IPS DF 6.9 (cell line): ENCODE results near the gene B4GALNT1.
A peak's percentile ranks its signal among the peaks of the same experiment; 100 is the strongest.
"Not testable (repeated sequence)": the region's sequence is repeated elsewhere in the genome, so short reads cannot be mapped to it uniquely, and the experiment has no call there.

ENCODE experiments used
- DNase-seq: peaks from one replicate; pipeline ENCODE4 v3.0.0-alpha.2; 2013; ENCODE audit warnings: low read depth, low spot score
- H3K27ac ChIP-seq: one replicate; pipeline ENCODE4 v1.5.1; 2013; ENCODE audit warnings: low read length, control low read depth
- H3K27me3 ChIP-seq: 2 replicates; pipeline ENCODE4 v1.6.1; 2013; ENCODE audit warnings: mild to moderate bottlenecking, low read length; ENCODE audit not compliant: control insufficient read depth, insufficient read depth
- H3K36me3 ChIP-seq: 2 replicates; pipeline ENCODE4 v1.6.1; 2013; ENCODE audit warnings: low read length; ENCODE audit not compliant: control insufficient read depth, insufficient read depth
- H3K4me1 ChIP-seq: 2 replicates; pipeline ENCODE4 v1.6.1; 2013; ENCODE audit warnings: low read length; ENCODE audit not compliant: control insufficient read depth, insufficient read depth
- H3K4me3 ChIP-seq: 2 replicates; pipeline ENCODE4 v1.5.1; 2013; ENCODE audit warnings: mild to moderate bottlenecking, low read length
- H3K9me3 ChIP-seq: 2 replicates; pipeline ENCODE4 v1.6.1; 2013; ENCODE audit warnings: low read length, inconsistent platforms; ENCODE audit not compliant: control insufficient read depth, insufficient read depth
- WGBS: extraction: QIAGEN DNeasy Blood & Tissue Kit; methylation state at CpG from one replicate; pipeline ENCODE4 v1.1.7; 2013; ENCODE audit warnings: mixed read lengths, missing lambda C conversion rate; ENCODE audit not compliant: insufficient read length, insufficient coverage; 5-methylcytosine and 5-hydroxymethylcytosine counted together

The B4GALNT1 gene

GRCh38 chr12:57592551-57593165 is 40.3 kb downstream of the B4GALNT1 start:
- Histone ChIP-seq H3K4me3 (no peak overlapping the region), H3K4me1 (peaks cover 2% of the 10 kb centered on the region), H3K27ac (no peak overlapping the region), H3K9me3 (no peaks in the 10 kb centered on the region), H3K36me3 (no peaks in the 10 kb centered on the region), H3K27me3 (no peaks in the 10 kb centered on the region; the same call in 1 of the 2 replicates)
- no CpG with 5 or more reads among the region's 2 CpGs for WGBS
- DNase-seq: no peak

DNA sequence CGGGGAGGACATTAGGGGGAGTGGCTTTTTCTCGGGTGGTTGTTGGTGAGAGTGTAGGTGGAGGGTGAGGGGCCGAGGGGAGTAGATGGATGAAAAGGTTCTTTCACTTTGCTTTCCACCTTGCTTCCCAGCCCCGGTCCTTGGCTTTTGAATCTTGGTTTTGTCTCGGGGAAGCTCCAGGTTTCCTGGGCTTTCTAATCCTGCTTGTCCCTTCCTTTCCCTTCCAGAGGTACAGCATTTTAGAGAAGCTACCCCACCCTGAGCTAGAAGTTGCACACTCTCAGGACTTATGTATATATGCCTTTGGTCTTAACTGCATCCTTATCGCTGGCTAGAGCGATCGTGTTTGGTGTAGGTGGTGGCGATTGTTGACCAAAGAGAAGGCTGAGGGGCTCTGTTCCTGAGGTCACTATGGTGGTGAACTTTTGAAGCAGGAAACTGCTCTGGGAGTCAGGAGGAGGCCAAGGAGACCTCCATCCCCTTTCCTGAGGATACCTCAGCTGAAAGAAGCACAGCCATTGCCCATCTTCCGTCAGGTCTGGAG is 41.1 kb downstream of the B4GALNT1 start:
- whole genome bisulfite sequencing: no CpG with 5 or more reads among the region's 10 CpGs
- Histone ChIP-seq H3K27me3 (no peaks in the 10 kb centered on the region; the same call in 1 of the 2 replicates), H3K27ac (no peak overlapping the region), H3K4me3 (peak overlapping the region; percentile 89; the same call in 1 of the 2 replicates), H3K9me3 (no peaks in the 10 kb centered on the region), H3K4me1 (peaks cover 2% of the 10 kb centered on the region), H3K36me3 (no peaks in the 10 kb centered on the region)
- DNase-seq: no peak

GRCh38 chr12:57590864-57591781 is 41.9 kb downstream of the B4GALNT1 start, which contains the start of gene PIP4K2C:
Gene PIP4K2C, plus strand, starts transcription at chr12:57591192. Its CDS starts 98 bp downstream, at chr12:57591290.
- Histone ChIP-seq H3K27me3 (no peaks in the 10 kb centered on the region; the same call in 1 of the 2 replicates), H3K4me1 (peaks cover 2% of the 10 kb centered on the region), H3K36me3 (no peaks in the 10 kb centered on the region), H3K27ac (no peak within 1 kb of the TSS), H3K9me3 (no peaks in the 10 kb centered on the region), H3K4me3 (peak within 1 kb of the TSS; percentile 89)
- no peak for DNase-seq
- WGBS: no CpG with 5 or more reads among the region's 69 CpGs

- DNase-seq: no peak
- Histone ChIP-seq H3K9me3 (no peaks in the 10 kb centered on the region), H3K4me1 (peaks cover 2% of the 10 kb centered on the region), H3K27me3 (no peaks in the 10 kb centered on the region; the same call in 1 of the 2 replicates), H3K4me3 (peak overlapping the region; percentile 89; the same call in 1 of the 2 replicates), H3K27ac (no peak overlapping the region), H3K36me3 (no peaks in the 10 kb centered on the region)
- WGBS: no CpG with 5 or more reads among the region's 2 CpGs
Observed at GRCh38 chr12:57590479-57590863, 42.5 kb downstream of the B4GALNT1 start.

- not testable (repeated sequence) for H3K4me3 ChIP-seq, H3K27me3 ChIP-seq, H3K4me1 ChIP-seq, H3K36me3 ChIP-seq, DNase-seq, H3K9me3 ChIP-seq, H3K27ac ChIP-seq
- no CpG with 5 or more reads among the region's 15 CpGs for WGBS
Observed at GRCh38 chr12:57588951-57589610, 43.9 kb downstream of the B4GALNT1 start.

DNA sequence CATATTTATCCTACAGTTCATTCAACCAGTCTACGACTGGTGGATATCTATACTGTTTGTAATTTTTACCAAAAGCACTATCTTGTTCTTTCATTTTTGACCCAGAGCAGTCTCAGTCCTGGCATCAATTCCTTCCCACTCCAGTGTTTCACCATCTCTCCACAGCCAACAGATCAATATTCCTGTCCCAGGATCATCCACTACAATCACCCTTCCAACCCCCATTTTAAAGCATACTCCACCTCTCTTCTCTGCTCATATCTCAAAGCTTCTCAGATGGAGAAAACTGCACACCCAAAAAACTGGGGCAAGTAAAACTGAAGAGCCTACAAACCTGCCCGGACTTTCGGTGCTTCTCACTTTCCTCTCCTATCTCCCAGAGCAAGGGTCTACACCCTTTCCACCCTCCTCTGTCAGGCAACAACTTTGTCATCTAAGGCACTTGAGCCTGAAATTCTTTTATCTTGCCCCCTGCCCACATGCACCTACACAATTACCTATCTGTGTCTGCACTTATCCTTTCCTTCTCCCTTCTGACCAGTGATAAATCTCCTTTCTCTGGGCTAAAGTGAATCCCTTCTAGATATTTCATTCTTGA is 46.1 kb downstream of the B4GALNT1 start:
- no peak overlapping the region for H3K27ac ChIP-seq
- H3K4me3 ChIP-seq: no peak overlapping the region
- H3K4me1 ChIP-seq: no peaks in the 10 kb centered on the region
- no peaks in the 10 kb centered on the region for H3K9me3 ChIP-seq
- no peak for DNase-seq
- WGBS: no CpG with 5 or more reads among the region's 3 CpGs
- no peaks in the 10 kb centered on the region; the same call in 1 of the 2 replicates for H3K27me3 ChIP-seq
- H3K36me3 ChIP-seq: peaks cover under 1% of the 10 kb centered on the region

DNA sequence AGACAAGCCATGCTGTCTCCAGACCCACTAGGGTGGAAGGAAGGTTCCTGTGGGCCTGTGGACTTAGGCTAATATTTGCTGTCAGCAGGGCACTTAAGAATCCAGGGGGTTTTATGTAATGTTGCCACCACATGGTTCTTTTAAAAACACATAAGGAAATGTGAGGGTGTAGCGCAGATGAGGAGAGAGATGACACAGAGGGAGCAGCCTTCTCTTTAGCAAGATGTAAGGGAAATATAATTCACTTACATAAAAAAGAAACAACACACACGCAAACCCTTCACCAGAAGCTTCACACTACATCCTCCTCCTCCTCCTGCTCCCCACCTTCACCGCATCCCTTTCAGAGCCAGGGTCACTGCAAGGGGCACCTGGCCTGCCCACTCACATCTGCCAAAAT is 46.9 kb downstream of the B4GALNT1 start:
- Histone ChIP-seq H3K9me3 (no peaks in the 10 kb centered on the region), H3K27me3 (no peaks in the 10 kb centered on the region; the same call in 1 of the 2 replicates), H3K4me3 (no peak overlapping the region), H3K4me1 (no peaks in the 10 kb centered on the region), H3K36me3 (peaks cover 5% of the 10 kb centered on the region), H3K27ac (no peak overlapping the region)
- DNase-seq: no peak
- WGBS: 100% methylated on average over 1 of the region's 3 CpGs

- no peaks in the 10 kb centered on the region for H3K9me3 ChIP-seq
- no peak overlapping the region for H3K4me3 ChIP-seq
- no peak for DNase-seq
- H3K4me1 ChIP-seq: no peaks in the 10 kb centered on the region
- peaks cover 5% of the 10 kb centered on the region for H3K36me3 ChIP-seq
- H3K27me3 ChIP-seq: no peaks in the 10 kb centered on the region; the same call in 1 of the 2 replicates
- no CpG with 5 or more reads among the region's 2 CpGs for WGBS
- H3K27ac ChIP-seq: no peak overlapping the region
Observed at GRCh38 chr12:57585156-57585555, 47.8 kb downstream of the B4GALNT1 start.

- Histone ChIP-seq H3K4me3 (no peak overlapping the region), H3K36me3 (peaks cover 5% of the 10 kb centered on the region), H3K9me3 (no peaks in the 10 kb centered on the region), H3K4me1 (no peaks in the 10 kb centered on the region), H3K27ac (no peak overlapping the region), H3K27me3 (no peaks in the 10 kb centered on the region; the same call in 1 of the 2 replicates)
- DNase-seq: no peak
Observed at GRCh38 chr12:57584690-57585089, 48.3 kb downstream of the B4GALNT1 start.

- H3K4me1 ChIP-seq: no peaks in the 10 kb centered on the region
- H3K36me3 ChIP-seq: peaks cover 5% of the 10 kb centered on the region
- no CpG with 5 or more reads among the region's 2 CpGs for whole genome bisulfite sequencing
- H3K9me3 ChIP-seq: no peaks in the 10 kb centered on the region
- no peak for DNase-seq
- no peaks in the 10 kb centered on the region; the same call in 1 of the 2 replicates for H3K27me3 ChIP-seq
- H3K27ac ChIP-seq: no peak overlapping the region
- H3K4me3 ChIP-seq: no peak overlapping the region
Observed at GRCh38 chr12:57584050-57584449, 49.0 kb downstream of the B4GALNT1 start.
